H4 (cell line): ENCODE measurements around the gene NUP214. TPM values are rescaled to one million over a fixed set of nuclear protein-coding genes. Genes with fewer than 3 reads are reported as not detected.
"Not testable (repeated sequence)": the region's sequence is repeated elsewhere in the genome, so short reads cannot be mapped to it uniquely, and the experiment has no call there.

ENCODE experiments used
- DNase-seq: peaks from one replicate; pipeline ENCODE4 v3.0.0-alpha.2; 2015; ENCODE audit warnings: low spot score
- total RNA-seq: library from RNA; depleted of rRNA; stranded (reverse); fragments of >200 nt; shearing (Covaris generic); gene quantifications from 2 replicates; pipeline ENCODE4 v1.2.3, GENCODE V29; 2014

The NUP214 gene
- total RNA-seq, 1 experiment from 2014 or later: 10.5 TPM

GRCh38 chr9:131193051-131193450 lies 67.7 kb downstream of the NUP214 start:
- DNase-seq: no peak

- no peak for DNase-seq
These were observed 69.4 kb downstream of the NUP214 start for GRCh38 chr9:131194762-131195161.

- DNase-seq: no peak
These were observed 72.0 kb downstream of the NUP214 start for GRCh38 chr9:131197160-131197911.

GRCh38 chr9:131198041-131198715 lies 72.8 kb downstream of the NUP214 start:
- DNase-seq: no peak

- DNase-seq: no peak
These were observed 76.5 kb downstream of the NUP214 start for GRCh38 chr9:131201856-131202255.

- no peak for DNase-seq
These were observed 78.2 kb downstream of the NUP214 start for GRCh38 chr9:131203431-131204218.

GRCh38 chr9:131204285-131204684 lies 78.9 kb downstream of the NUP214 start:
- DNase-seq: no peak

- no peak for DNase-seq
These were observed 81.1 kb downstream of the NUP214 start for GRCh38 chr9:131206495-131206894.

GRCh38 chr9:131211920-131212319 lies 86.5 kb downstream of the NUP214 start:
- not testable (repeated sequence) for DNase-seq

- no peak for DNase-seq
These were observed 89.0 kb downstream of the NUP214 start for GRCh38 chr9:131214286-131214856.

- no peak for DNase-seq
These were observed 89.5 kb downstream of the NUP214 start for GRCh38 chr9:131214876-131215275.

GRCh38 chr9:131216806-131217205 lies 91.4 kb downstream of the NUP214 start:
- DNase-seq: no peak

- DNase-seq: no peak
These were observed 92.1 kb downstream of the NUP214 start for GRCh38 chr9:131217331-131218031.

GRCh38 chr9:131218370-131218769 lies 93.0 kb downstream of the NUP214 start:
- no peak for DNase-seq

- no peak for DNase-seq
These were observed 95.1 kb downstream of the NUP214 start for GRCh38 chr9:131220485-131220884.

- DNase-seq: no peak
These were observed 97.1 kb downstream of the NUP214 start for GRCh38 chr9:131222460-131222859.

GRCh38 chr9:131226226-131226625 lies 100.8 kb downstream of the NUP214 start:
- no peak for DNase-seq

- DNase-seq: no peak
These were observed 101.9 kb downstream of the NUP214 start for GRCh38 chr9:131227112-131227958.

- no peak for DNase-seq
These were observed 102.6 kb downstream of the NUP214 start for GRCh38 chr9:131227959-131228460.

- DNase-seq: no peak
These were observed 103.6 kb downstream of the NUP214 start for GRCh38 chr9:131228988-131229387.
